ENCODE data around the gene CDH4. TPM values are rescaled to one million over a fixed set of nuclear protein-coding genes. Genes with fewer than 3 reads are reported as not detected.

The CDH4 gene
- total RNA-seq, 1 donor from 2014 or later: 0.23 TPM

DNA sequence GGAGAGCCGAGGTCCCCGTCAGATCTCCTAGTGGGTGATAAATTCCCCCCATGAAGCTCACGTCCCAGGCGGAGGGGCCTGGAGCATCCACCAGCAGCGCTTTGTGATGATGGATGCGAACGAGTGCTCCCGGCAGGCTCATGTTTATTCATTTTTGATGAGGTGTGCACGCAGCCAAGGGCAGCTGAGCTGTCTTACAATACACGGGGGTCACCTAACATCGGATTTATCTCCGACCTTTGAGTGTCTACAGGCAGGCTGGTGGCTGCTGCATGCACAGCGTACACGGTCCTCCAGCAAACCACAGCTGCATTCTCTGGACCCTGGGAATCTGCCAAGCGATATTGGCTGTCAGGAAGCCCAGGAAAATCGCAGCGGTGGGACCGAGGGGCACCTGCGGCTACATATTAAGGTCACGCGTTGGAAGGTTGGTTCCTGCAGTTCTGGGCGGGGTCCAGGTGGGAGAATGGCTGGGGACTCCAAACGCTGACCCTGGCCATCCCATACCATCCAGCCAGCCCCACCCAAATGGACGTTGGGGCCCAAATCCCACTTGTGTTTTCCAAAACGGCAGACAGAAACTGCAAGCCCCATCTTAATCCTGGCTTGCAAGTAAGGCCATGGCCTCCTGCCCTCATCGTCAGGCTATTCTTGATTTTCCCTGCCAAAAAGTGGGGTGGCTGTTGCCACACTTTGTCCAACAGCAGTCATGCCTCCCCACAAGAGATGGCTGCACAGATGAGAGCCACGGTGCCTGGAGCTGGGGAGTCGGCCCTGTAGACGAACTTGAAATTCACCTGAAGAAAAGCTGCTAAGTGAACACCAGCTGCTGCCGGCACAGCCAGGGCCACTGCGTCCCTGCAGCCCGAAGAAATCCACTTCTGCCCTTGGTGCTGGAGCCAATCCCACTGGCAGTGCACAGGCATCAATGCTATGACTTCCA, 413.7 kb downstream of the CDH4 start:
- no peaks in the 10 kb centered on the region for H3K27me3 Mint-ChIP-seq (ENCODE audit: unreplicated experiment)

DNA sequence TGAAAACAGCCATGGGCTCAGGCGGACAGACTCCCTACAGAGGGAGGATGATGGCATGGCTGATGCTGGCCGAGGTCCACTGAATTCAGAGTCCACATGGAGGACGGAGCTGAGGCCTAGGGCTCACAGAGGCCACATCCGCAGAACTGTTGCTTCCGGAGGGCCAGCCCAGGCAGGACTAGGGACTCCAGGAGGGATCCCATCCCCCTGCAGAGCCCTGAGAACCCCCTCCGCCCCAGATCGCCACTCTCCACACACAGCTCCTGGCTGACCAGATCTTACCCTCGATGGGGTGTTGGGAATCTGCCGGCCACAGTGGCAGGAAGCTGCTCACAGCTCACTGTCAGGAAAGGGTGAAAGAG, 414.4 kb downstream of the CDH4 start:
- Mint-ChIP-seq H3K27ac (ENCODE audit: unreplicated experiment) (no peak overlapping the region), H3K4me1 (ENCODE audit: unreplicated experiment) (peaks cover 14% of the 10 kb centered on the region), H3K27me3 (ENCODE audit: unreplicated experiment) (peaks cover 4% of the 10 kb centered on the region), H3K4me3 (ENCODE audit: unreplicated experiment) (no peak overlapping the region), H3K9me3 (ENCODE audit: unreplicated experiment) (no peaks in the 10 kb centered on the region), H3K36me3 (ENCODE audit: low read depth, unreplicated experiment) (no peaks in the 10 kb centered on the region)
- no peak for TF ChIP-seq CTCF (IDR thresholded peaks at IDR 0.05; ENCODE audit: unreplicated experiment)
- DNase-seq (ENCODE audit: low spot score): no peak

More for the DNA sequence above, 413.7 kb downstream of the CDH4 start:
- Mint-ChIP-seq H3K36me3 (ENCODE audit: low read depth, unreplicated experiment) (no peaks in the 10 kb centered on the region), H3K4me3 (ENCODE audit: unreplicated experiment) (no peak overlapping the region), H3K4me1 (ENCODE audit: unreplicated experiment) (peaks cover 14% of the 10 kb centered on the region), H3K27ac (ENCODE audit: unreplicated experiment) (no peak overlapping the region), H3K9me3 (ENCODE audit: unreplicated experiment) (no peaks in the 10 kb centered on the region)
- DNase-seq (ENCODE audit: low spot score): no peak
- TF ChIP-seq CTCF (IDR thresholded peaks at IDR 0.05; ENCODE audit: unreplicated experiment): no peak

DNA sequence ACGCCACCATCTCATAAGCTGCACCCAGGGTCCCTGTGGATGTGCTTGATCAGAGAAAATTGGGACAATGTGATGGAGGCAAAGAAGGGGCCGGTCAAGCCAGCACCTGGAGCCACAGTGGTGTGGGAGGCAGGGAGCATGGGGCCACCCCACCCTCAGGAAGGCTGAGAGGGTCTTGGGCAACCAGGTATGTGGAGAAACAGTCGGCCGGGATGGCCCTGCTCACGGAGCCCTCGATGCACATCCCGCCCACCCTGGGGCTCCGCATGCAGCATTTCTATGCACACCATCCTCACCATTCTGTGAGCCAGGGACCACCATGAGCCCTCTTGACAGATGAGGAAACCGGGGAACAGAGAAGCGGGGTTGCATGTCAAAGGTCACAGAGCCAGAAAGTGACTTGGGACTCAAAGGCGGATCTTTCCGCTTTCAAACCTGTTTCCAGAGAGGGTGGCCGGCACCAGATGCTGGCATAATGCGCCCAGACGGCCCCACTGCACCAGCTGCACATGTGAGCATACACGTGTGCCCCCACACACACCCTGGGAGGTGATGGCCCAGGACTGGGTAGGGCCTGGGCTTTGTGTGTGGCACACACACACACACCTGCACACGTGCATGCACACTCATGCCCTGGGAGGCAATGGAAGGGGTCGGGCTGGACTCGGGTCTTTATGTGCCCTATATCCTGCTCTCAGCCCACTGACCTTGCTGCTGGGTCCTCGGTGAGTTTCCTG, 415.2 kb downstream of the CDH4 start:
- DNase-seq (ENCODE audit: low spot score): no peak
- Mint-ChIP-seq H3K4me1 (ENCODE audit: unreplicated experiment) (peaks cover 14% of the 10 kb centered on the region), H3K9me3 (ENCODE audit: unreplicated experiment) (no peaks in the 10 kb centered on the region), H3K27ac (ENCODE audit: unreplicated experiment) (no peak overlapping the region), H3K36me3 (ENCODE audit: low read depth, unreplicated experiment) (no peaks in the 10 kb centered on the region), H3K27me3 (ENCODE audit: unreplicated experiment) (peaks cover 4% of the 10 kb centered on the region), H3K4me3 (ENCODE audit: unreplicated experiment) (no peak overlapping the region)
- no peak for TF ChIP-seq CTCF (IDR thresholded peaks at IDR 0.05; ENCODE audit: unreplicated experiment)

GRCh38 chr20:61668065-61668650, 416.1 kb downstream of the CDH4 start:
- Mint-ChIP-seq H3K36me3 (ENCODE audit: low read depth, unreplicated experiment) (no peaks in the 10 kb centered on the region), H3K27ac (ENCODE audit: unreplicated experiment) (no peak overlapping the region), H3K9me3 (ENCODE audit: unreplicated experiment) (no peaks in the 10 kb centered on the region), H3K4me3 (ENCODE audit: unreplicated experiment) (peak overlapping the region; percentile 23), H3K27me3 (ENCODE audit: unreplicated experiment) (peaks cover 4% of the 10 kb centered on the region), H3K4me1 (ENCODE audit: unreplicated experiment) (peaks cover 14% of the 10 kb centered on the region)
- DNase-seq (ENCODE audit: low spot score): no peak
- TF ChIP-seq CTCF (IDR thresholded peaks at IDR 0.05; ENCODE audit: unreplicated experiment): no peak

Data from endothelial cell (in vitro differentiated cells).